Measurements from ENCODE around the gene LSM2. TPM values are rescaled to one million over a fixed set of nuclear protein-coding genes. Genes with fewer than 3 reads are reported as not detected.

LSM2 gene
- total and polyA plus RNA-seq, 9 of the 15 experiments (the other 6 are each of a cell fraction or from before 2014, with no cell fraction given): 154 to 407 (median 223) TPM

DNA sequence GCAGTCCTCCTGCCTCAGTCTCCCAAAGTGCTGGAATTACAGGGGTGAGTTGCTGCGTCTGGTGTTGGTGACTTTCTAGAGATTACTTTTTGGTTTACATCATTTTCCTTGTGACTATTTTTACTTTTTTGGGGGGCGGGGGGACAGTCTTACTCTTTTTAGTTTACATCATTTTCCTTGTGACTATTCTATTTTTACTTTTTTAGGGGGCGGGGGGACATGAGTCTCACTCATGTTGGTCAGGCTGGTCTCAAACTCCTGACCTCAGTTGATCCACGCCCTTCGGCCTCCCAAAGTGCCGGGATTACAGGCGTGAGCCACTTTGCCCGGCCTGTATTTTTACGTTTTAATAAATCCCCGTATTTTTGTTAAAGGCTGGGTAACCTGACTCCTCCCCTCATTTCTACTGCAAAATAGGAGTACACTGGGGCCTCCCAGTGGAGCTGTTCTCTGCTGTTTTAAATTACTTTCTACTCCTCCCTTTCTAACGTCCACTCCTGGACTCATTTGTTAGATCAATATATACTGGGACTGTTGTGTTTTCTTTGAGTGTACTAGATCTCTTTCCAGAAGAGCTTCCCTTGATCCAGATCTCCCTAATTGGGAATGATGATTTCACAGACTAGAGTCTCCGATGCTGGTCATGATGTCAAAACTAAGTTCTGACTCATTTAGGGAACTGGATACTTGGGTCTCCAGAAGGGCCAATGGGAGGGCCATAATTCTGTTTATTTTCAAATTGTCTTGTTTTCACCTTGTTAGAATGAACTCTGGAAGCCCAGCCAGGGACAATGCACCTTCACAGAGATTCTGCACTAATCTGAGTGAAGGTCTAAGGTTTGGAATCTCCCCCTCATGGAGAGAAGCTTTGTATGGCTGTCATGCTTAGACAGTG, 30.0 kb upstream of the LSM2 start (continued):
- TF ChIP-seq, protein P1, sequence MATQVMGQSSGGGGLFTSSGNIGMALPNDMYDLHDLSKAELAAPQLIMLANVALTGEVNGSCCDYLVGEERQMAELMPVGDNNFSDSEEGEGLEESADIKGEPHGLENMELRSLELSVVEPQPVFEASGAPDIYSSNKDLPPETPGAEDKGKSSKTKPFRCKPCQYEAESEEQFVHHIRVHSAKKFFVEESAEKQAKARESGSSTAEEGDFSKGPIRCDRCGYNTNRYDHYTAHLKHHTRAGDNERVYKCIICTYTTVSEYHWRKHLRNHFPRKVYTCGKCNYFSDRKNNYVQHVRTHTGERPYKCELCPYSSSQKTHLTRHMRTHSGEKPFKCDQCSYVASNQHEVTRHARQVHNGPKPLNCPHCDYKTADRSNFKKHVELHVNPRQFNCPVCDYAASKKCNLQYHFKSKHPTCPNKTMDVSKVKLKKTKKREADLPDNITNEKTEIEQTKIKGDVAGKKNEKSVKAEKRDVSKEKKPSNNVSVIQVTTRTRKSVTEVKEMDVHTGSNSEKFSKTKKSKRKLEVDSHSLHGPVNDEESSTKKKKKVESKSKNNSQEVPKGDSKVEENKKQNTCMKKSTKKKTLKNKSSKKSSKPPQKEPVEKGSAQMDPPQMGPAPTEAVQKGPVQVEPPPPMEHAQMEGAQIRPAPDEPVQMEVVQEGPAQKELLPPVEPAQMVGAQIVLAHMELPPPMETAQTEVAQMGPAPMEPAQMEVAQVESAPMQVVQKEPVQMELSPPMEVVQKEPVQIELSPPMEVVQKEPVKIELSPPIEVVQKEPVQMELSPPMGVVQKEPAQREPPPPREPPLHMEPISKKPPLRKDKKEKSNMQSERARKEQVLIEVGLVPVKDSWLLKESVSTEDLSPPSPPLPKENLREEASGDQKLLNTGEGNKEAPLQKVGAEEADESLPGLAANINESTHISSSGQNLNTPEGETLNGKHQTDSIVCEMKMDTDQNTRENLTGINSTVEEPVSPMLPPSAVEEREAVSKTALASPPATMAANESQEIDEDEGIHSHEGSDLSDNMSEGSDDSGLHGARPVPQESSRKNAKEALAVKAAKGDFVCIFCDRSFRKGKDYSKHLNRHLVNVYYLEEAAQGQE (IDR thresholded peaks at IDR 0.05; ENCODE audit: borderline replicate concordance): peak; percentile 11; the same call in 1 of the 2 replicates
- TF ChIP-seq, protein P1 (CRISPR knock-in tag; IDR thresholded peaks at IDR 0.05; ENCODE audit: low read depth): no peak
- 0 out of 2 replicates have a peak, but pooled peaks have one; percentile 27 for TF ChIP-seq PTRF (tag; IDR thresholded peaks at IDR 0.05)
- peak; percentile 54 for TF ChIP-seq SAP30 (IDR thresholded peaks at IDR 0.05; ENCODE audit: borderline replicate concordance, insufficient read depth, low read depth, low read length, poor library complexity, severe bottlenecking)
- no peak for TF ChIP-seq ZNF79 (CRISPR knock-in tag; IDR thresholded peaks at IDR 0.05; ENCODE audit: low read depth)
- peak; percentile 36; the same call in 1 of the 2 replicates for TF ChIP-seq ZNF165 (CRISPR knock-in tag; IDR thresholded peaks at IDR 0.05; ENCODE audit: borderline replicate concordance)
- TF ChIP-seq PYGO2 (tag; IDR thresholded peaks at IDR 0.05): no peak
- TF ChIP-seq, protein P2, sequence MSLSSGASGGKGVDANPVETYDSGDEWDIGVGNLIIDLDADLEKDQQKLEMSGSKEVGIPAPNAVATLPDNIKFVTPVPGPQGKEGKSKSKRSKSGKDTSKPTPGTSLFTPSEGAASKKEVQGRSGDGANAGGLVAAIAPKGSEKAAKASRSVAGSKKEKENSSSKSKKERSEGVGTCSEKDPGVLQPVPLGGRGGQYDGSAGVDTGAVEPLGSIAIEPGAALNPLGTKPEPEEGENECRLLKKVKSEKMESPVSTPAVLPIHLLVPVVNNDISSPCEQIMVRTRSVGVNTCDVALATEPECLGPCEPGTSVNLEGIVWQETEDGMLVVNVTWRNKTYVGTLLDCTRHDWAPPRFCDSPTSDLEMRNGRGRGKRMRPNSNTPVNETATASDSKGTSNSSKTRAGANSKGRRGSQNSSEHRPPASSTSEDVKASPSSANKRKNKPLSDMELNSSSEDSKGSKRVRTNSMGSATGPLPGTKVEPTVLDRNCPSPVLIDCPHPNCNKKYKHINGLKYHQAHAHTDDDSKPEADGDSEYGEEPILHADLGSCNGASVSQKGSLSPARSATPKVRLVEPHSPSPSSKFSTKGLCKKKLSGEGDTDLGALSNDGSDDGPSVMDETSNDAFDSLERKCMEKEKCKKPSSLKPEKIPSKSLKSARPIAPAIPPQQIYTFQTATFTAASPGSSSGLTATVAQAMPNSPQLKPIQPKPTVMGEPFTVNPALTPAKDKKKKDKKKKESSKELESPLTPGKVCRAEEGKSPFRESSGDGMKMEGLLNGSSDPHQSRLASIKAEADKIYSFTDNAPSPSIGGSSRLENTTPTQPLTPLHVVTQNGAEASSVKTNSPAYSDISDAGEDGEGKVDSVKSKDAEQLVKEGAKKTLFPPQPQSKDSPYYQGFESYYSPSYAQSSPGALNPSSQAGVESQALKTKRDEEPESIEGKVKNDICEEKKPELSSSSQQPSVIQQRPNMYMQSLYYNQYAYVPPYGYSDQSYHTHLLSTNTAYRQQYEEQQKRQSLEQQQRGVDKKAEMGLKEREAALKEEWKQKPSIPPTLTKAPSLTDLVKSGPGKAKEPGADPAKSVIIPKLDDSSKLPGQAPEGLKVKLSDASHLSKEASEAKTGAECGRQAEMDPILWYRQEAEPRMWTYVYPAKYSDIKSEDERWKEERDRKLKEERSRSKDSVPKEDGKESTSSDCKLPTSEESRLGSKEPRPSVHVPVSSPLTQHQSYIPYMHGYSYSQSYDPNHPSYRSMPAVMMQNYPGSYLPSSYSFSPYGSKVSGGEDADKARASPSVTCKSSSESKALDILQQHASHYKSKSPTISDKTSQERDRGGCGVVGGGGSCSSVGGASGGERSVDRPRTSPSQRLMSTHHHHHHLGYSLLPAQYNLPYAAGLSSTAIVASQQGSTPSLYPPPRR (CRISPR knock-in tag; IDR thresholded peaks at IDR 0.05; ENCODE audit: borderline replicate concordance): 0 out of 2 replicates have a peak, but pooled peaks have one; percentile 57
- peak; percentile 78 for TF ChIP-seq SPI1 (IDR thresholded peaks at IDR 0.05; ENCODE audit: borderline replicate concordance, low read depth, low read length)
- TF ChIP-seq, protein P3, sequence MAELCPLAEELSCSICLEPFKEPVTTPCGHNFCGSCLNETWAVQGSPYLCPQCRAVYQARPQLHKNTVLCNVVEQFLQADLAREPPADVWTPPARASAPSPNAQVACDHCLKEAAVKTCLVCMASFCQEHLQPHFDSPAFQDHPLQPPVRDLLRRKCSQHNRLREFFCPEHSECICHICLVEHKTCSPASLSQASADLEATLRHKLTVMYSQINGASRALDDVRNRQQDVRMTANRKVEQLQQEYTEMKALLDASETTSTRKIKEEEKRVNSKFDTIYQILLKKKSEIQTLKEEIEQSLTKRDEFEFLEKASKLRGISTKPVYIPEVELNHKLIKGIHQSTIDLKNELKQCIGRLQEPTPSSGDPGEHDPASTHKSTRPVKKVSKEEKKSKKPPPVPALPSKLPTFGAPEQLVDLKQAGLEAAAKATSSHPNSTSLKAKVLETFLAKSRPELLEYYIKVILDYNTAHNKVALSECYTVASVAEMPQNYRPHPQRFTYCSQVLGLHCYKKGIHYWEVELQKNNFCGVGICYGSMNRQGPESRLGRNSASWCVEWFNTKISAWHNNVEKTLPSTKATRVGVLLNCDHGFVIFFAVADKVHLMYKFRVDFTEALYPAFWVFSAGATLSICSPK (IDR thresholded peaks at IDR 0.05; ENCODE audit: borderline replicate concordance): peak; percentile 15; the same call in 1 of the 2 replicates
- no peak for TF ChIP-seq SMARCE1 (IDR thresholded peaks at IDR 0.05)
